SKM-1 treated with dmso at 0.1 percent for 144 hours (cell line): Measurements from ENCODE around the gene MOB2.
A peak's percentile ranks its signal among the peaks of the same experiment; 100 is the strongest.
"Not testable (repeated sequence)": the region's sequence is repeated elsewhere in the genome, so short reads cannot be mapped to it uniquely, and the experiment has no call there.

Experiments
- DNase-seq: peaks from one replicate; lab custom pipeline; 2025; ENCODE audit not compliant: unreplicated experiment; lab: John Stamatoyannopoulos, UW

The MOB2 gene

DNA sequence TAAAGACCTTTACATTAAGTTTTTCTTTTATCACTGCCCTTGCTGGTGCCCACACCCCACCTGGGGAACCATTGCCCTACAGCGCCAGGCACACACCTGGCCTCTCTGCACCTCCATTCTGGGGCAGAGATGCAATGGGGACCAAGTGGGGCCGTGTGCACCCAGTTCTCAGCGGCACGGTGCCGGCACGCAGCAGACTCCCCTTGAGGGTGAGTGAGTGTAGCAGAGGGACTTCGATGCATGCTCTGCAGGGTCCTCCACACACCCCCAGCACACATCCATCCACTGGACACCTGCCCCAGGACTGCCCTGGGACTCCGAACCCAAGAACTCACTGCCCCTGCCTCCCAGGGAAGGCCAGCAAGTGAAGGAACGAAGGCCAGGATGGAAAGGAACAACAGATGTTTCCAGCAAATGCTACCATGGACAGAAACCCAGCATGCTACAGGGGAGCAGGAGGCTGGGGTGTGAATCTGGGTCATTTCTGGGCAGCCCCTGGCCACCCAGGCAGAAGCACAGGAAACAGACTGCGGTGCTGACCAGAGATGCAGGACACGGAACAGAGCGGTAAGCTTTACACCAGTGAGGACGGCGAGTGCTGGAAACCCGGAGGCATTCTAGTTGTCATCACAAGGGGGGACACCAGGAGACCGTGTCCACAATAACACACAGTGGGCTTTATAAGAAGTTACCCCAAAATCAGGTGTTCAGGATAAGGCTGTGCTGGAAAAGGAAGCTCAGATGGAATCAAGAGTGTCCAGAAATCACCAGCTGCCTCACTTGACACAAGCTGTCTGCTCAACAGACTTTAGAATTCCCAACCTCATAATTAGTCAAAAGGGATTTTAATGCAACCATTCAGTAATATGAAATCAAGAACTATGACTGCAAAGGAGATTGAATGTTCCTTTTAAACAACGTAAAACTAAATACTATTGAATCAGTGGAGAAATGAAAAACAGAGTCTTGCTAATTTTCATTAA lies 32.7 kb upstream of the MOB2 start:
- no peak for DNase-seq

DNA sequence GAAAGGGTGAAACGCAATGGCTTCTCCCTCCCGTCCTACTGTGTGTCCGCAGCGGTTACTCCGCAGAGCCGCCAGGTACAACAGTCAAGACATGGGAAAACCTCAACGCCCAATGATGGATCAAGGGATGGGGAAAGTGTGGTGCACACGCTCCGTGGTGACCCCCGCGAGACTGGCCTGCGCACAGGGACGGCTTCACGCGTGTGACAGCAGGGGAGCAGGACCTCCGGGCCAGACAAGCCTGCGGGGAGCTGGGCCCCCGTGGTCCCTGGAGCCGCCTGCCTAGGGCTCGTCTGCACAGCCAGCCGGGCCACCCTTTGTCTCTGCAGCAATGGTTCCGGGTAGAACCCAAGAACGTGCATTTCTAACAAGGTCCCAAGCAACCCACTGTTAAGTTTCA lies 31.7 kb upstream of the MOB2 start:
- DNase-seq = no peak

DNA sequence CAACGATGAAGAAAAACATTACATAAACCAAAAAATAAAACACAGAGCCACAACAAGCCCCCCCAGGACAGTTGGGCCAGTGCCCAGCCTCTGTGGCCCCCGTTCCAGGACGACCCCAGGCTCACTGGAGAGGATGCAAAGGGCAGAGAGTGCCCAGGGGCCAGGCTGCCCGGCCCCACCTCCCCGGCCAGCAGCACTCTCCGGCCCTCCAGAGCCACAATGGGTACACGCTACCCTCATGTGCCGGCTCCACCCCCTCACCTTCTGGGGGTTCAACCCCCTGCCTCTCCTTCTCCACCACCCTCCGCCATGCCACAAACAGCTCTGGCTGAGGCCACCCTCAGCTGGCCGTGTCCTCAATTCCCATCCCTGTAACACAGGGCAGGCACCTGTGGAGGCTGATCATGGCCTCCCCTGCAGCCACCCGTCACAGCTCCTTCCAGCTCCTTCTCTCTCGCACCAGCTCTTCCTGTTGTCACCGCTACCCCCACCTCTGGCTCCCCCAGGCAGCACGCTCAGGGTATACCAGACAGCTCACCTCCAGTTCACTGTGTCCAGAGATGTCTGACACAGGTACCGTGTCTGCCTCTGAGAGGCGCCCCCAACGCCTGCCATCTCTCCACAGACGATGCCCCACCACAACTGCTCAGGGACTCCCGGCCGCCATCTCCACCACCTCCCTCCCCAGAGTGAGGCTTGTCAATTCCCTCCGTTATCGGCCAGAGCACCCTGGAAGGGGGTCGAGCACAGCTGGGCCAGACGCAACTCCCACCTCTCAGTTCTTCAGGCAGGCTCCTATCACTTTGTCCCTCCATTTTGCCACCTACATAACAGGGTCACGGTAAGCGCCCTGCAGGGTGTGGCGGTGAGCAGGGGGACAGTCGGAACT lies 30.8 kb upstream of the MOB2 start:
- no peak for DNase-seq

DNA sequence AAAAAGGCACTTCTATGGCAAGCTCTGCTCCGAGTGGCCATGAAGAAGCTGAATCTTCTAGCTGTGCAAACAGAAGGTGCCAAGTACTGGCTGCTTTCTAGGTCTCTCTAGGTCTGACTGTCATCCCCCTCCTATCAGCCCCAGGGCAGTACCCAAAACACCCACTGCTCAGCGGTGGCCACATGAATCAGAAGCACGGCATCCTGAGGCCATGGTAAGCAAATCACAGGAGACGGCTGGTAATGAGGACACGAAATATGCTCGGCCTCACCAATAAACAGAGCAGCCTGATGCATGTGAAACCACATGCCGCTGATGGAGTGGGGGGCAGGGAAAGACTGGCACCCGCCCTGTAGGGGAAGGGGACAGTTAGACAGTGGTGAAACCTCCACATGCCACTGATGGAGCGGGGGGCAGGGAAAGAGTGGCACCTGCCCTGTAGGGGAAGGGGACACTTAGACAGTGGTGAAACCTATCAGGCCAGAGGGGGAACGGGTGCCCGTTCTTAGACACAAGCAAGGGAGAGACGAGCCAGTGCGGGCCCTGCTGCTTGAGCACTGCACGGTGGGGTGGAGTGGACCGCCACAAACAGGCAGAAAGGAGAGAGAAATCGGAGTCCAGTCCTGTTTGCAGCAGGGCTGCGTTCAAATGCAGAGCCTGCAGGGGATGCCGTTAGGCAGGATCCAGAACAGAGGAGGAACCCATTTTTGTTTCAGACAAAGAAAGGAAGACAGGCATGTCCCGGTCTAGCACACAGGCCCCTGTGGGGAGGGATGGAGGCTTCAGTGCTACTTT lies 29.9 kb upstream of the MOB2 start:
- no peak for DNase-seq

DNA sequence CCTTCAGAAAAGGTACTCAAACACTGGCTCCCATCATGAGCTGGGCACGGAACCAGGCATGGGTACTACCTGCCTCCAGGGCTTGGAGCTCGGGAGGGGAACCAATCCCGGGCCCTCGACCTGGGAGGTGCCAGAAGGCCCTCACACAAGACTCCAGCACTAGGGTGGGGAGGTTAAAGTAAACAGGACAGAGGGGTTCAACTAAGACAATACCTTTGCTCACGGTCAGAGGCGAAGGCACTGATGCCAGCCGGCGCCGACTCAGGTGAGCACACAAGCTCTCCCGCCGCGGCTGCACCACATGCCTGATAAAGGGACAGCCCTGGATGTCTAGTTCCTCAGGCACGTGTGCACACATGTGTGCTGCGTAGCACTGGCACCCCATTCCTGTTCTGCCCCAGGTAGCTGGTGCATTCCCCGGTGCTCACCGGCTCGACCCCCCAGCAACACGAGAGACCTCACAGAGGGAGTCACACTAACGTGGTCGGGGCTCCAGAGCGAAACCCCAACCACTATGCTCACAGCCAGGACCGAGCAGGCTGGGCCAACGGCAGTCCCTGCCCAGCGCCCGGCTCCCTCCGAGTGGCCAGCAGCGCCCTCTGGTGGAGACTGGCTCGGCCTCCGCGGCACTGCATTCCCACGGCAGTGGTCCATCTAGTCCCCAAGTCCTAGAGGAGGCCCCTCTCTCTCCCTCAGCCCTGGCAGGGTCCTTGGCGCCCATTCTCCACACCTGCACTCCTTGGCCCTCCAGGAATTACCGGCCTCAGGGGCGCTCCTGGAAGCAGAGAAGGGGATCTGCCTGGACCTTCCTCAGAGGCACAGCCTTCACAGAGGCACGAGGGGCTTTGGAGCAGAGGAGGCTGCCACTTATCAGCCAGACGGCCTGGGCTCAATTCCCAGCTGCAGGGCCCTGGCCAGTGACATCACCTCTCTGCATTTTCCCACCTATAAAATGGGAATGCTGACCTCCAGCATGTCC lies 28.8 kb upstream of the MOB2 start:
- peak; percentile 34 for DNase-seq

DNA sequence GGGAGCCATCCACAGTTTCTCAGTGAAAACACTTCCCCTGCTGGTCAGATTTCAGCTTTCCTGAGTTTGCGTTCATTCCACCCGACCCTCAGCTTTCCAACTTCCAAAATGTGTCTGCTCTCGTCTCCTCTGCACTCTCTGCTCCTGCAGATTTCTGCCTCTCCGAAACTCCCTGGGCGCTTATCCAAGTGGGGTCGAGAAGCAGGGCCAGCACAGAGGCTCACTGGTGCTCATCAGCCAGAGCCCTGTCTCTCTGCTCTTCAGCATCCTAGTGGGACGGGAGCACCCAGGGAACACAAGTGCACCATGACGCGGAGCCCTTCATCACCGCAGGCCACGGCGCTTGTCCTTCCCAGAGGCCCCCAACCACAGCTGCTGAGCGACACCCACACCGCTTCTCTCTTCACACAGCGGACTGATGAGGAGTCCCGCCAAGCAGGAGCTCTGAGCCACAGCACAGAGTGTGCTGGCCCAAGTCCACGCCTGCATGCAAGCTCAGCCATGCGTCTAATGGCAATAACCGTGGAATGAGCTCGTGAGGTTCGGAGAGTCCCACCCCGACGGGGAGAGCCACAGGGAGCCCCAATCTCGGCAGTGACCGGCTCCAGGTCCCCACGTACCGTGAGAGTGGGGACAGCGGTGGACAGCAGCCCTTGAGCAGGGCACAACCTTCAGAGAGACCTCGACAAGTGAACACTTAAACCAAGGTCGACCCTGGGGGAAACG lies 27.9 kb upstream of the MOB2 start:
- DNase-seq = no peak

DNA sequence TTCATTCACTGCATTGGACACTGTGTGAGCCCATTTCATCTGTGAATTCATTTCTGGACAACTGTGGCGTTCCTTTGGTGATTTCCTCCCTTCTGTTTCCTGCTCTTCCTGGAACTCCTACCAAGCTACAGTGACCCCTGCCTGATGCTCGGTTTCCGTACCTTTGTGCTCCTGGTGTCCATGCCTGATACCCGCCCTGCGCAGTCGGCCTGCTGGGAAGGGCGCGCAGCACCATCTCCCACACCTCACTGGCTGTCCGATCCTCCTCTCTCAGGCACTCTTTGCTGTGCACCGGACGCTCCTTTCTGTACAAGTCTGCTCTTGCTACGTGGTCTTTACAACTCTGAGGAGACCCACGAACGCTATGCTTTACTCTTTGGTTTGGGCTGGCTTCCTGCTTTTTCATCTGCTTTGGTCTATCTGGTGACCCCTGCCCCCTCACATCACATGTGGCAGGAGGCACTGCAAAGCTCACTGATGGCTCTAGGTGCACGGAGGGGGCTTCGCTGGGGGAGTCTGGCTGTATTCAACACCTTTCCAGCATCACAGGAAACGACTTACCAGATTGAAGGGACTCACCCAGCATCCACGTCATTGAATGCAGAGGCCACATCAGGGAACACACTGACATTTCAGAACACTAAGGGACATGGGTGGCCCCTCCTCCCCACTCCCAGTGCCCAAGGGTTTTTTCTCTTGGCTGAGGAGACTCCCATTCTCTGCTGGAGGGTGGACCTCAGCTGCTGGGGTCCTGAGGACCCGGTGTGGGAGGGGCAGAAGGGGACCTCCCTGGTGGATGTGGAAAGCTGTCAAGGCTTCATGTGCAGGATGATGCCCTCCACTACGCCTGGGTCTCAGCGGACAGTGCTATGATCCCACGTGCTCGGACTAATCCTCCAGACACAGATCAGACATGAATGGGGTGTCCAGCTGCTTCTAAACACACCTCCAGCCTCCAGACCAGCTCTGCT lies 27.0 kb upstream of the MOB2 start:
- no peak for DNase-seq

DNA sequence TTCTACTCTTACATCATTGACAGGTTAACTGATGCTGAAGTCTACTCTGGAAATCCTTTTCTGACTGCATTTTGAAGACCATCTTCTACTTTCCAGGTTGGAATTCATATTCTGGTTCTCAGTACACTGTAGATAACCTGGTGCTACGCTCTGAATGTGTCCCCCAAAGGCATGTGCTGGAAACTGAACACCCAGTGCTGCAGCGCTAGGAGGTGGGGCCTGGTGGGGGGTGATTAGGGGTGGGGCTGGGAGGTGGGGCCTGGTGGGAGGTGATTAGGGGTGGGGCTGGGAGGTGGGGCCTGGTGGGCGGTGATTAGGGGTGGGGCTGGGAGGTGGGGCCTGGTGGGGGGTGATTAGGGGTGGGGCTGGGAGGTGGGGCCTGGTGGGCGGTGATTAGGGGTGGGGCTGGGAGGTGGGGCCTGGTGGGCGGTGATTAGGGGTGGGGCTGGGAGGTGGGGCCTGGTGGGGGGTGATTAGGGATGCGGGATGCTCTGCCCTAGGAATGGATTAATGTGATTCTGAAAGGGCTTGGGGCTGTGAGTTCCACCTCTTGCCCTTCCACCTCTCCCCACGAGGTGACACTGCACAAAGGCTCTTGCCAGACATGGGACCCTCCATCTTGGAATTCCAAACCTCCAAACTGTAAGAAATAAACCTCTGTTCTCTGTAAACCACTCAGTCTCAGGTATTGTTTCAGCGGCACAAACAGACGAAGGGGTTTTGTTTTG lies 26.1 kb upstream of the MOB2 start:
- not testable (repeated sequence) for DNase-seq

DNA sequence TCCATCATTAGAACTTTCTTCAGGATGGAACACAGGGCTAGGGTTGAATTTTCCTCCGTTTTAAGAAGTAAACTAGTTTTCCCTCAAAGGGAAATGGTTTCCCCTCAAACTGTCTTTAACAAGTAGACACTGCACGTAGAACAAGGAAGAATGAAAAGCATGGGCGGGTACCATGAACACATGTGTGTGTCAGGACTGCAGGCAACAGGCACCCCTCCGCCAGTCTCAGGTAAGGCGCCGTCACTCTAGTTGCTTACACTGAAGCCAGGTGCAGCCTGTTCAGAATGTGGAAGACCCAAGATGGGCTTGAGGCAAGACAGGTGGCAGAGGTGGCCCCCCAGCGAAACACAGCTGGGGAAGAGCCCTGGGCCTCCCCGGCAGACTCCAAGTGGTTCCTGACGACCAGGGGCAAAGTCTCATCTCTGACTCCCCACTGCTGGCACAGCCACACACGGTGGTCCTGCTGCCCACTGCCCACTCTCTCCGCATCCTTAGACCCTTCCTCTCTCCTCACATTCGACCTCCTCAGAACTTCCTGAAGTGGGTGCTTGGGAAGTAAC lies 25.4 kb upstream of the MOB2 start:
- DNase-seq = no peak

DNA sequence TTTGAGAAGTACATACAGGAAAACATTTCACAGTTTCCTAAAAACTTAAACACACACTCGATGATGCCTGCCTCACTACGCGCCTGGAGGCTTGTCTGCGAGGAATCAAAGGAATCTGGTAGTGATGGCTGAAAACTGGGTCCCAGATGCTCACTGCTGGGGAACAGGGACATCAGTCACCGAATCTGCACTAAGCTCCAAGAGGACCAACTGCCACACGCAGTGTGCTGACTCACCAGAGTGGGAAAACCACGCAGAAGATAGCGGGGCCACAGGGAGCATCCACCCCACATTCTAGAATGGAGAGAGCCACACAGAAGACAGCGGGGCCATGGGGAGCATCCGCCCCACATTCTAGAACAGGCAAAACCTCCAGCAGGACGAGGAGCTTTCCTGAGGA lies 24.3 kb upstream of the MOB2 start:
- DNase-seq = no peak

DNA sequence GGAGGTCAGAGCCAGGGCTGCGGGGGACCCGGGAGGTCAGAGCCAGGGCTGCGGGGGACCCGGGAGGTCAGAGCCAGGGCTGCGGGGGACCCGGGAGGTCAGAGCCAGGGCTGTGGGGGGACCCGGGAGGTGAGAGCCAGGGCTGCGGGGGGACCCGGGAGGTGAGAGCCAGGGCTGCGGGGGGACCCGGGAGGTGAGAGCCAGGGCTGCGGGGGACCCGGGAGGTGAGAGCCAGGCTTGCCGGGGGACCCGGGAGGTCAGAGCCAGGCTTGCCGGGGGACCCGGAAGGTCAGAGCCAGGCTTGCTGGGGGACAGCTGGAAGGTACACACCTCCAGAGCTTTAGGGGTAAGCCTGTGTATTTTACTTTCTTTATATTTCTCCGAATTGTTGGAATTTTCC lies 23.8 kb upstream of the MOB2 start:
- not testable (repeated sequence) for DNase-seq

DNA sequence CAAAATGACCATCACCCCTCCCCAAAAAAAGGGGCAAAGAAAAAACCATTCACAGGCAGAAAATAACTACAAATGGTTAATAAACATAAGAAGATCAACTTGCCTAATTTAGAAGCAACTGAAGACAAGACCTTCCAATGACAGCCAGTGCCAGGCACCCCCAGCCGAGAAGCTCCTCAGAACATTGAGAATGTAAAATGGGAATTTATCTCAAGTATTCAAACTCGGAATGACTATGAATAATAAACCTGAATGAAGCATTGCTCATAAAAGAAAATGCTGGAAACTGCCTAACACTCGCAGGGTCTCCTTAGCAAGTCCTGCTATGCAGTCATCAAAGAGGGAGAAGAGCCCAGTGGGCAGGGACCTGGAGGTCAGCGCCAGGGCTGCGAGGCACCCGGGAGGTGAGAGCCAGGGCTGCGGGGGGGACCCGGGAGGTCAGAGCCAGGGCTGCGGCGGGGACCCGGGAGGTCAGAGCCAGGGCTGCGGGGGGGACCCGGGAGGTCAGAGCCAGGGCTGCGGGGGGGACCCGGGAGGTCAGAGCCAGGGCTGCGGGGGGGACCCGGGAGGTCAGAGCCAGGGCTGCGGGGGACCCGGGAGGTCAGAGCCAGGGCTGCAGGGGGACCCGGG lies 23.2 kb upstream of the MOB2 start:
- DNase-seq = no peak

DNA sequence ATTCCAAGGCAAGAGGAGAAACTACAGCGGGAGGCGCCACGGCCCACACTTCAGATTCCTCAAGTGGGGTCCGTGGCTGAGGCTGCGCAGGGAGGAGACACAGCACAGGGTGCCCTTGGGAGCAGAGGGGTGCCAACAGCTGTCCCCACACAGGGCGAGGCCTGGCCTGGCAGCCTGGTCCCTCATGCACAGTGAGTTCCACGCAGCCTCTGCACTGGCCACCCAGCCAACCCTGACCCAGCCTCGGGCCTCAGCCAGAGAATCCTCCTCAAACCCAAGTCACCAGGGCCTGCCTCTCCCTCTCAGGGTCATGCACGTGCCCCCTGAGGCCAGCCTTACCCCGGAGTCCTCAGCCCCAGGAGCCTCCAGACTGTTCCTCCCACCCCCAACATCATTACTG lies 22.4 kb upstream of the MOB2 start:
- no peak for DNase-seq

DNA sequence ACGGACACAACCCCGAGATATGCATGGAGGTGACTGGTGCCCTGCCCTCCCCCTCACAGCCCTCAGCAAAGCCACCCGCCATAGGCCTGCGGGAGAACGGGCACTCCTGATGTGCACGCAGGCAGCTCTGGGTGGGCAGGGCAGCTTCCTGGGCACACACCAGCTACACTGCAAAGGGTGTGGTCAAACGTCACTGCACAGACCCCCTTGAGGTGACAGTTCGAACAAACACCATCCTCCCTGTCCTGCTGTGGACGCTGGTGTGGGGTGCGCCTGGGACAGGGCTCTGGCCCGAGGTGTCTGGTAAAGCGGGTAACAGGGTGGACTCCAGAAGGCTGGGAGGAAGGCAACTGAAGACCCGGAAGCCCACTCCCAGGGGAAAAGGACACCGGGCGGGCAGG lies 21.9 kb upstream of the MOB2 start:
- DNase-seq = no peak

DNA sequence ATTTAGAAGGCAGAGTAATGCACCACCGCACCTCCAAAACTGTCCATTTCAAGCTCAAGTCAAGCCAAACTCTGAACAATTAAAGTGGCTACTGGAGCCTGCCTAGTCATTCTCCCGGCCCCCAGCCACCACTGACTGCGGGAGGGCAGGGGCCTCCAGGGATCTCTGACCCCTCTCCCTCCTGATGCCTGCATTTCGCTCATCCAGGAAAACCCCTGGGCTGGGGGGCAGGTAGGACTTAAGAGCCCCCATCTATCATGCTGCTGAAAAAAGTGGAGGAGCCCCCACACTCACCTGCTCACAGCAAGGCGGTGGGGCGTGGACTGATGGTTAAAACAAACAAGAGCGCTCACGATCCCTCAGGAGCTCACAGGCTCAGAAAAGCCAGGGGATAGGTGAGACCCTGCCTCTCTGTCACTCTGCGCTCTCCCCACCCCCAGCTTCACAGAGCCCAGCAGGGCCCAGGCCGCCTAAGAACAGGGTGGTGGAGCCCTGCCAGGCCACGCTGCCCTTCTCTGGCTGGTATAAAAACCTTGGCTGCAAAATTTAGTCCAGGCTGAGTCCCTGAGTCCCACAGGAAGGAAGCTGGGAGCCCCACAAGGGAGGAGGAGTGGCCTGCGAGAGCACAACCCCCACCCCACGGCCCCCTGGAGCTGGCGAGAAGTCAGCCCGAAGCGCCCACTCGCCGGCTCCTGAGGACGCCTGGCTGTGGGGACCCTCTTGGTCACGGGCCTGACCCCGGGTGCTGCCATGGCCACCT lies 21.0 kb upstream of the MOB2 start:
- no peak for DNase-seq

DNA sequence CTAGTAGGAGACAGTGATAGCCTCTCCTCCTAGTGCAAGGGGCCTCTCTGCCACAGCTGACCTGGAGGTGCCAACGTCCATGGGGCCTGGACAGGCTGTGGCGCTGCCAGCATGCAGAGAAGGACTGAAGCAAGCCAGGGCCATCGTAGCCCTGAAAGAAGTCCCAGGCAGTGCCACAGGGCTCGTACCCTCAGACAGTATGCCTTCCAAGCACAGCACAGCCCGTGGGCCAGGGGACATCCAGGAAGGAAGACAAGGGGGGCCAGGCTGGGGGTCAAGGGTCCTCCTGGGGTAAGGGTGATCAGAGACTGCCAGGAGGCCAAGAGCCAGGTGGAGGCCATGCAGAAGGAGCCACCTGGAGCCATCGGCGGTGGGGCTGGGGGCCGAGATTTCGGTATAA lies 20.4 kb upstream of the MOB2 start:
- no peak for DNase-seq
